ENCODE data around the gene OPCML.

OPCML gene

GRCh38 chr11:132610791-132611190 lies 921.5 kb downstream of the OPCML start:
- Histone ChIP-seq H3K9me3 (ENCODE audit: control insufficient read depth in 2 of 2, low read length in 2 of 2) (peaks cover 3 to 6% of the 10 kb centered on the region in 2 donors), H3K9ac (ENCODE audit: low read length in 2 of 2) (no peak overlapping the region), H3K36me3 (ENCODE audit: control insufficient read depth in 2 of 2, insufficient read depth in 2 of 2, low read length in 2 of 2) (no peaks in the 10 kb centered on the region), H3K27ac (ENCODE audit: low read length) (no peak overlapping the region), H3K4me1 (ENCODE audit: control insufficient read depth, insufficient read depth, low read length) (no peaks in the 10 kb centered on the region), H3K27me3 (ENCODE audit: control insufficient read depth in 1 of 2, insufficient read depth in 2 of 2, low read length in 2 of 2) (no peaks in the 10 kb centered on the region), H3K4me3 (ENCODE audit: low read length in 2 of 2) (no peak overlapping the region)

- no peaks in the 10 kb centered on the region for H3K4me1 ChIP-seq (ENCODE audit: control insufficient read depth, insufficient read depth, low read length)
- no peaks in the 10 kb centered on the region for H3K27me3 ChIP-seq (ENCODE audit: control insufficient read depth in 1 of 2, insufficient read depth in 2 of 2, low read length in 2 of 2)
- no peaks in the 10 kb centered on the region for H3K36me3 ChIP-seq (ENCODE audit: control insufficient read depth in 2 of 2, insufficient read depth in 2 of 2, low read length in 2 of 2)
- peaks cover 3 to 6% of the 10 kb centered on the region in 2 donors for H3K9me3 ChIP-seq (ENCODE audit: control insufficient read depth in 2 of 2, low read length in 2 of 2)
- no peak overlapping the region for H3K27ac ChIP-seq (ENCODE audit: low read length)
- H3K9ac ChIP-seq (ENCODE audit: low read length in 2 of 2), result no peak overlapping the region
- no peak overlapping the region for H3K4me3 ChIP-seq (ENCODE audit: low read length in 2 of 2)
Measured at GRCh38 chr11:132610216-132610615, 922.1 kb downstream of the OPCML start.

GRCh38 chr11:132607575-132607974 lies 924.7 kb downstream of the OPCML start:
- no peaks in the 10 kb centered on the region for H3K4me1 ChIP-seq (ENCODE audit: control insufficient read depth, insufficient read depth, low read length)
- no peak overlapping the region for H3K4me3 ChIP-seq (ENCODE audit: low read length in 2 of 2)
- no peak overlapping the region for H3K27ac ChIP-seq (ENCODE audit: low read length)
- H3K9me3 ChIP-seq (ENCODE audit: control insufficient read depth in 2 of 2, low read length in 2 of 2), result peaks cover 0 to 3% of the 10 kb centered on the region in 2 donors
- H3K9ac ChIP-seq (ENCODE audit: low read length in 2 of 2), result no peak overlapping the region
- no peaks in the 10 kb centered on the region for H3K27me3 ChIP-seq (ENCODE audit: control insufficient read depth in 1 of 2, insufficient read depth in 2 of 2, low read length in 2 of 2)
- no peaks in the 10 kb centered on the region for H3K36me3 ChIP-seq (ENCODE audit: control insufficient read depth in 2 of 2, insufficient read depth in 2 of 2, low read length in 2 of 2)

- Histone ChIP-seq H3K36me3 (ENCODE audit: control insufficient read depth in 2 of 2, insufficient read depth in 2 of 2, low read length in 2 of 2) (no peaks in the 10 kb centered on the region), H3K9me3 (ENCODE audit: control insufficient read depth in 2 of 2, low read length in 2 of 2) (peaks cover 0 to 2% of the 10 kb centered on the region in 2 donors), H3K4me1 (ENCODE audit: control insufficient read depth, insufficient read depth, low read length) (no peaks in the 10 kb centered on the region), H3K4me3 (ENCODE audit: low read length in 2 of 2) (no peak overlapping the region), H3K9ac (ENCODE audit: low read length in 2 of 2) (no peak overlapping the region), H3K27me3 (ENCODE audit: control insufficient read depth in 1 of 2, insufficient read depth in 2 of 2, low read length in 2 of 2) (no peaks in the 10 kb centered on the region), H3K27ac (ENCODE audit: low read length) (no peak overlapping the region)
Measured at GRCh38 chr11:132605825-132606570, 926.3 kb downstream of the OPCML start.

- Histone ChIP-seq H3K4me3 (ENCODE audit: low read length in 2 of 2) (no peak overlapping the region), H3K27me3 (ENCODE audit: control insufficient read depth in 1 of 2, insufficient read depth in 2 of 2, low read length in 2 of 2) (no peaks in the 10 kb centered on the region), H3K9ac (ENCODE audit: low read length in 2 of 2) (no peak overlapping the region)
Measured at GRCh38 chr11:132604431-132604830, 927.9 kb downstream of the OPCML start.

GRCh38 chr11:132601875-132602274 lies 930.4 kb downstream of the OPCML start:
- Histone ChIP-seq H3K9me3 (ENCODE audit: control insufficient read depth in 2 of 2, low read length in 2 of 2) (no peaks in the 10 kb centered on the region), H3K27ac (ENCODE audit: low read length) (no peak overlapping the region), H3K4me3 (ENCODE audit: low read length in 2 of 2) (no peak overlapping the region)

More at GRCh38 chr11:132604431-132604830, 927.9 kb downstream of the OPCML start:
- Histone ChIP-seq H3K9me3 (ENCODE audit: control insufficient read depth in 2 of 2, low read length in 2 of 2) (peaks cover 0 to 2% of the 10 kb centered on the region in 2 donors), H3K36me3 (ENCODE audit: control insufficient read depth in 2 of 2, insufficient read depth in 2 of 2, low read length in 2 of 2) (no peaks in the 10 kb centered on the region), H3K4me1 (ENCODE audit: control insufficient read depth, insufficient read depth, low read length) (no peaks in the 10 kb centered on the region), H3K27ac (ENCODE audit: low read length) (no peak overlapping the region)

GRCh38 chr11:132595711-132596134 lies 936.6 kb downstream of the OPCML start:
- H3K9me3 ChIP-seq (ENCODE audit: control insufficient read depth in 2 of 2, low read length in 2 of 2), result no peaks in the 10 kb centered on the region
- H3K36me3 ChIP-seq (ENCODE audit: control insufficient read depth in 2 of 2, insufficient read depth in 2 of 2, low read length in 2 of 2), result no peaks in the 10 kb centered on the region
- H3K9ac ChIP-seq (ENCODE audit: low read length in 2 of 2), result no peak overlapping the region

More at GRCh38 chr11:132601875-132602274, 930.4 kb downstream of the OPCML start:
- no peaks in the 10 kb centered on the region for H3K27me3 ChIP-seq (ENCODE audit: control insufficient read depth in 1 of 2, insufficient read depth in 2 of 2, low read length in 2 of 2)
- no peaks in the 10 kb centered on the region for H3K36me3 ChIP-seq (ENCODE audit: control insufficient read depth in 2 of 2, insufficient read depth in 2 of 2, low read length in 2 of 2)
- no peak overlapping the region for H3K9ac ChIP-seq (ENCODE audit: low read length in 2 of 2)
- H3K4me1 ChIP-seq (ENCODE audit: control insufficient read depth, insufficient read depth, low read length), result no peaks in the 10 kb centered on the region

GRCh38 chr11:132595246-132595645 lies 937.1 kb downstream of the OPCML start:
- H3K9me3 ChIP-seq (ENCODE audit: control insufficient read depth in 2 of 2, low read length in 2 of 2), result no peaks in the 10 kb centered on the region
- no peak overlapping the region for H3K4me3 ChIP-seq (ENCODE audit: low read length in 2 of 2)
- no peak overlapping the region for H3K27ac ChIP-seq (ENCODE audit: low read length)
- peaks cover 0 to 2% of the 10 kb centered on the region in 2 donors for H3K27me3 ChIP-seq (ENCODE audit: control insufficient read depth in 1 of 2, insufficient read depth in 2 of 2, low read length in 2 of 2)
- H3K36me3 ChIP-seq (ENCODE audit: control insufficient read depth in 2 of 2, insufficient read depth in 2 of 2, low read length in 2 of 2), result no peaks in the 10 kb centered on the region
- H3K9ac ChIP-seq (ENCODE audit: low read length in 2 of 2), result no peak overlapping the region
- no peaks in the 10 kb centered on the region for H3K4me1 ChIP-seq (ENCODE audit: control insufficient read depth, insufficient read depth, low read length)

More at GRCh38 chr11:132595711-132596134, 936.6 kb downstream of the OPCML start:
- H3K4me3 ChIP-seq (ENCODE audit: low read length in 2 of 2), result no peak overlapping the region
- no peaks in the 10 kb centered on the region for H3K4me1 ChIP-seq (ENCODE audit: control insufficient read depth, insufficient read depth, low read length)
- H3K27ac ChIP-seq (ENCODE audit: low read length), result no peak overlapping the region
- H3K27me3 ChIP-seq (ENCODE audit: control insufficient read depth in 1 of 2, insufficient read depth in 2 of 2, low read length in 2 of 2), result peaks cover 0 to 2% of the 10 kb centered on the region in 2 donors

- peaks cover 0 to 4% of the 10 kb centered on the region in 2 donors for H3K9me3 ChIP-seq (ENCODE audit: control insufficient read depth in 2 of 2, low read length in 2 of 2)
- H3K9ac ChIP-seq (ENCODE audit: low read length in 2 of 2), result no peak overlapping the region
- H3K27me3 ChIP-seq (ENCODE audit: control insufficient read depth in 1 of 2, insufficient read depth in 2 of 2, low read length in 2 of 2), result peaks cover 2% of the 10 kb centered on the region in 2 donors
Measured at GRCh38 chr11:132590986-132591385, 941.3 kb downstream of the OPCML start.

GRCh38 chr11:132590554-132590953 lies 941.7 kb downstream of the OPCML start:
- Histone ChIP-seq H3K9ac (ENCODE audit: low read length in 2 of 2) (no peak overlapping the region), H3K4me3 (ENCODE audit: low read length in 2 of 2) (no peak overlapping the region), H3K36me3 (ENCODE audit: control insufficient read depth in 2 of 2, insufficient read depth in 2 of 2, low read length in 2 of 2) (no peaks in the 10 kb centered on the region), H3K4me1 (ENCODE audit: control insufficient read depth, insufficient read depth, low read length) (no peaks in the 10 kb centered on the region), H3K27ac (ENCODE audit: low read length) (no peak overlapping the region), H3K27me3 (ENCODE audit: control insufficient read depth in 1 of 2, insufficient read depth in 2 of 2, low read length in 2 of 2) (peaks cover 2% of the 10 kb centered on the region in 2 donors), H3K9me3 (ENCODE audit: control insufficient read depth in 2 of 2, low read length in 2 of 2) (peaks cover 0 to 4% of the 10 kb centered on the region in 2 donors)

More at GRCh38 chr11:132590986-132591385, 941.3 kb downstream of the OPCML start:
- H3K36me3 ChIP-seq (ENCODE audit: control insufficient read depth in 2 of 2, insufficient read depth in 2 of 2, low read length in 2 of 2), result no peaks in the 10 kb centered on the region
- H3K27ac ChIP-seq (ENCODE audit: low read length), result no peak overlapping the region
- no peaks in the 10 kb centered on the region for H3K4me1 ChIP-seq (ENCODE audit: control insufficient read depth, insufficient read depth, low read length)
- no peak overlapping the region for H3K4me3 ChIP-seq (ENCODE audit: low read length in 2 of 2)

GRCh38 chr11:132589791-132590190 lies 942.5 kb downstream of the OPCML start:
- Histone ChIP-seq H3K36me3 (ENCODE audit: control insufficient read depth in 2 of 2, insufficient read depth in 2 of 2, low read length in 2 of 2) (no peaks in the 10 kb centered on the region), H3K27me3 (ENCODE audit: control insufficient read depth in 1 of 2, insufficient read depth in 2 of 2, low read length in 2 of 2) (peaks cover 2% of the 10 kb centered on the region in 2 donors), H3K9me3 (ENCODE audit: control insufficient read depth in 2 of 2, low read length in 2 of 2) (peaks cover 0 to 4% of the 10 kb centered on the region in 2 donors), H3K4me3 (ENCODE audit: low read length in 2 of 2) (no peak overlapping the region), H3K9ac (ENCODE audit: low read length in 2 of 2) (no peak overlapping the region), H3K4me1 (ENCODE audit: control insufficient read depth, insufficient read depth, low read length) (no peaks in the 10 kb centered on the region), H3K27ac (ENCODE audit: low read length) (no peak overlapping the region)

Data from stomach smooth muscle (tissue), 2 donors.